Measurements from ENCODE around the gene RORB.

The RORB gene

GRCh38 chr9:74642376-74642775, 145.2 kb downstream of the RORB start:
- DNase-seq (ENCODE audit: extremely low spot score), result no peak
- POLR2A ChIA-PET, result no interaction called here

GRCh38 chr9:74643303-74643923, 146.3 kb downstream of the RORB start:
- no peak for TF ChIP-seq CTCF (IDR thresholded peaks at IDR 0.05; ENCODE audit: control extremely low read depth, extremely low read depth, low read depth, missing control alignments)
- CTCF ChIA-PET, result interaction anchor here (0.8 to 2.2 kb wide), 7 partner anchors 9 to 1442 kb away, joined by 3 to 9 read pairs (median 4); no protein-coding TSS in a partner anchor
- no peak for DNase-seq (ENCODE audit: extremely low spot score)
- POLR2A ChIA-PET, result no interaction called here

More at GRCh38 chr9:74642376-74642775, 145.2 kb downstream of the RORB start:
- CTCF ChIA-PET, result interaction anchor here (2.2 kb wide), 1 partner anchor 10 kb away, joined by 9 read pairs; no protein-coding TSS in a partner anchor
- TF ChIP-seq CTCF (IDR thresholded peaks at IDR 0.05; ENCODE audit: control extremely low read depth, extremely low read depth, low read depth, missing control alignments), result no peak

GRCh38 chr9:74644023-74644422, 146.9 kb downstream of the RORB start:
- TF ChIP-seq CTCF (IDR thresholded peaks at IDR 0.05; ENCODE audit: control extremely low read depth, extremely low read depth, low read depth, missing control alignments), result no peak
- CTCF ChIA-PET, result interaction anchor here (0.8 to 2.2 kb wide), 7 partner anchors 8 to 1443 kb away, joined by 3 to 9 read pairs (median 4); no protein-coding TSS in a partner anchor
- no peak for DNase-seq (ENCODE audit: extremely low spot score)
- POLR2A ChIA-PET, result no interaction called here

- ChIA-PET CTCF (no interaction called here), POLR2A (no interaction called here)
- DNase-seq (ENCODE audit: extremely low spot score), result peak; percentile 11
- peak; percentile 62 for TF ChIP-seq CTCF (IDR thresholded peaks at IDR 0.05; ENCODE audit: control extremely low read depth, extremely low read depth, low read depth, missing control alignments)
Measured at GRCh38 chr9:74645007-74645639, 148.0 kb downstream of the RORB start.

GRCh38 chr9:74653410-74654080, 156.4 kb downstream of the RORB start:
- ChIA-PET POLR2A (no interaction called here), CTCF (interaction anchor here (1.2 to 1.7 kb wide), 3 partner anchors 10 to 11 kb away, joined by 3 to 5 read pairs (median 4); no protein-coding TSS in a partner anchor)
- DNase-seq (ENCODE audit: extremely low spot score), result no peak
- no peak for TF ChIP-seq CTCF (IDR thresholded peaks at IDR 0.05; ENCODE audit: control extremely low read depth, extremely low read depth, low read depth, missing control alignments)

- POLR2A ChIA-PET, result no interaction called here
- no peak for TF ChIP-seq CTCF (IDR thresholded peaks at IDR 0.05; ENCODE audit: control extremely low read depth, extremely low read depth, low read depth, missing control alignments)
- no peak for DNase-seq (ENCODE audit: extremely low spot score)
- CTCF ChIA-PET, result interaction anchor here (0.8 to 2.0 kb wide), 7 partner anchors 10 to 111 kb away, joined by 3 to 5 read pairs (median 3); no protein-coding TSS in a partner anchor
Measured at GRCh38 chr9:74662674-74663073, 165.5 kb downstream of the RORB start.
